Panc1 (cell line): Measurements from ENCODE around the gene VN1R5.

Source experiments
- CTCF ChIP-seq: fragments of 450-650 bp; IDR thresholded peaks from 2 replicates; pipeline ENCODE4 v1.5.1; 2017; ENCODE audit warnings: mild to moderate bottlenecking
- POLR2AphosphoS5 ChIP-seq: IDR thresholded peaks from 2 replicates; pipeline ENCODE4 v1.6.1; 2012; ENCODE audit warnings: mild to moderate bottlenecking, low read depth, low read length, moderate library complexity
- REST ChIP-seq, 2 experiments: IDR thresholded peaks; 2 replicates each; pipeline ENCODE4 v1.6.1; 2011 to 2012; ENCODE audit warnings: low read depth in 2 of 2, control low read depth in 1 of 2, low read length in 1 of 2, mild to moderate bottlenecking in 1 of 2, moderate library complexity in 1 of 2; ENCODE audit not compliant: insufficient read depth in 1 of 2
- SIN3A ChIP-seq: IDR thresholded peaks from 2 replicates; pipeline ENCODE4 v1.6.1; 2012; ENCODE audit warnings: low read depth, mild to moderate bottlenecking, low read length, moderate library complexity, borderline replicate concordance; ENCODE audit not compliant: insufficient read depth
- TCF7L2 ChIP-seq: IDR thresholded peaks from 2 replicates; pipeline ENCODE4 v1.6.1; 2011; ENCODE audit warnings: mild to moderate bottlenecking, low read depth, low read length, inconsistent platforms

DNA sequence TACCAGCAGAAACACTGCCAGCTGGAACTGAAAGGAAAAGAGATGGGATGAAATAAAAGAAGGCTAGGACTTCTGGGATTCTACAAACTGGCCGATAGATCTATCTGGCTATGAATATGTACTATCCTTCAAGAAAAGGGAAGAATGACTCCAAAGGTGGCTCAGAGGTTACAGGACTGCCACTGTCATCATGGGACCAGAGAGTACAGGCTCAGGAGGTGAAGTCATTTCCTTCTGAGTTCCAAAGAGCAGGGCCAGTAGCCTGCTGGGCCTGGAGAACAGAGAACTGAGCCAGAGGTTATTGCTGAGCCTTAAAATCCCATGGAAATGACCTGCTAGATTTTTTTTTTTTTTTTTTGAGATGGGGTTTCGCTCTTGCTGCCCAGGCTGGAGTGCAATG lies 48.2 kb downstream of the VN1R5 start:
- no peak for TF ChIP-seq POLR2AphosphoS5
- TF ChIP-seq CTCF = no peak
- TF ChIP-seq REST (IDR thresholded peaks at IDR 0.05; ENCODE audit: insufficient read depth in 1 of 2, low read depth in 2 of 2, low read length in 1 of 2) = no peak
- no peak for TF ChIP-seq TCF7L2
- TF ChIP-seq SIN3A = no peak
